ENCODE data around the gene TGFBR2. TPM values are rescaled to one million over a fixed set of nuclear protein-coding genes. Genes with fewer than 3 reads are reported as not detected.

Gene TGFBR2
- total RNA-seq, 1 experiment from 2014 or later: 103 TPM

DNA sequence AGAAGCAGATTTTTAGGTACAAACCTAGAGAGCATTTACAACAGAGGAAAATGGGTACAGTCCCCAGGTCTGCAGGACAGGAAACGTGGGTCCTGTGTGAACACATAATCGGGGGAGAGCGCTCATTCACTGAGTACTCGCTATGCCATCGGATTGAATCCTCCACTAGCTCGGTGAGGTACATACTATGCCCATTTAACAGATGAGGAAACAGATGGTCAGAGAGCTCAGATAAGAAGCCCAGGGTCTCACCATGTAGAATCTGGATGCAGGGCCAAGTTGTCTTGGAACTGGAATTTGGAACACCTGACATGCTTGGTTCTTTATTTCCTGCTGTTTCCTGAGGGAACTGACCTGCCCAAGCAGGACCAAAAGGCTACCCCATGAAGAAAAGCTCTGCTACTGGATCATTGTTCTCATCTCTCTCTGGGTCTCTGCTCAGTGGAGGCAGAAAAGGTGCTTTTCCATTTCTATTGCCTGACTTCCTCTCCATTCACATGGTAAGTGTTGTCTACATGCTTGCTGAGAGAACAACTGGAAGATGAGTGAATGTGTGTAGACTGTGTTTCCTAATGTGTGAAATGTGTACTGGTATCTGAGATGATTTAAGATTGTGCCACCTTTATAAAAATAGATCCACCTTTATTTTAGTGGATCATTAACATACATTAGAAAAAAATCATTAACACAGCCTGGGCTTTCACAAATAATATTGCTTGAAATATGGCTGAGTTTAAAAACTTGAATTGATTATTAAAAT is 89.1 kb downstream of the TGFBR2 start:
- no peak overlapping the region for H3K4me3 Mint-ChIP-seq (ENCODE audit: unreplicated experiment)
- ChIA-PET POLR2A (interaction anchor here (1.1 kb wide), 2 partner anchors 370 to 376 kb away, joined by 3 to 4 read pairs; no protein-coding TSS in a partner anchor), CTCF (interaction anchor here (0.6 to 4.6 kb wide), 12 partner anchors 11 to 784 kb away, joined by 3 to 48 read pairs (median 5); no protein-coding TSS in a partner anchor)
- no TSS peak for BruUV-seq (replicated peaks)
- DNase-seq (ENCODE audit: unreplicated experiment): no peak
- peaks cover 91% of the 10 kb centered on the region for H3K36me3 Mint-ChIP-seq (ENCODE audit: insufficient read depth, unreplicated experiment)
- H3K9me3 Mint-ChIP-seq (ENCODE audit: unreplicated experiment): no peaks in the 10 kb centered on the region
- no peak overlapping the region for H3K27ac Mint-ChIP-seq (ENCODE audit: low read depth, unreplicated experiment)
- TF ChIP-seq, protein P1, sequence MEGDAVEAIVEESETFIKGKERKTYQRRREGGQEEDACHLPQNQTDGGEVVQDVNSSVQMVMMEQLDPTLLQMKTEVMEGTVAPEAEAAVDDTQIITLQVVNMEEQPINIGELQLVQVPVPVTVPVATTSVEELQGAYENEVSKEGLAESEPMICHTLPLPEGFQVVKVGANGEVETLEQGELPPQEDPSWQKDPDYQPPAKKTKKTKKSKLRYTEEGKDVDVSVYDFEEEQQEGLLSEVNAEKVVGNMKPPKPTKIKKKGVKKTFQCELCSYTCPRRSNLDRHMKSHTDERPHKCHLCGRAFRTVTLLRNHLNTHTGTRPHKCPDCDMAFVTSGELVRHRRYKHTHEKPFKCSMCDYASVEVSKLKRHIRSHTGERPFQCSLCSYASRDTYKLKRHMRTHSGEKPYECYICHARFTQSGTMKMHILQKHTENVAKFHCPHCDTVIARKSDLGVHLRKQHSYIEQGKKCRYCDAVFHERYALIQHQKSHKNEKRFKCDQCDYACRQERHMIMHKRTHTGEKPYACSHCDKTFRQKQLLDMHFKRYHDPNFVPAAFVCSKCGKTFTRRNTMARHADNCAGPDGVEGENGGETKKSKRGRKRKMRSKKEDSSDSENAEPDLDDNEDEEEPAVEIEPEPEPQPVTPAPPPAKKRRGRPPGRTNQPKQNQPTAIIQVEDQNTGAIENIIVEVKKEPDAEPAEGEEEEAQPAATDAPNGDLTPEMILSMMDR (IDR thresholded peaks at IDR 0.05; ENCODE audit: unreplicated experiment): no peak
- H3K27me3 Mint-ChIP-seq (ENCODE audit: insufficient read depth, unreplicated experiment): no peaks in the 10 kb centered on the region
- intact Hi-C loops (cut with micrococcal nuclease): no loop called here
- peaks cover 11% of the 10 kb centered on the region for H3K4me1 Mint-ChIP-seq (ENCODE audit: insufficient read depth, unreplicated experiment)

DNA sequence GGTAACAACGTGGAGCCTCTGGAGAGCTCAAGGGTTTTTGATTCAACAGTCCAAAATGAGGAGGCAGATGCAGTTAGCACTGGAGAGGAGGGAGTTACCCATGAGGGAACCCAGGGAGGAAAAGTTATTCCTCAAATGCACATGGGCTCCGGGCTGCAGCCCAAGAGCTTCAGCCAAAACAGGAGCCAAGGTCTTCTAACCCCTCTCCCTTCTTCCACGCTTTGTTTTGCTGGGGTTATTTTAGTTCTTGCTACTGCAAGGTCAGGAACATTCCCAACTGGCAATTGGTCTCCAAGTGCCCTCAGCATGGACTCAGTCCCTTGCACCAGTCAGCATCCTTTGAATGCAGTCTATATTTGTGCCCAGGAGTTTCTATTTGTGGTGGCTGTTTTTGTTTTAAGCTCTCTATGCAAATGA is 90.0 kb downstream of the TGFBR2 start:
- H3K36me3 Mint-ChIP-seq (ENCODE audit: insufficient read depth, unreplicated experiment): peaks cover 91% of the 10 kb centered on the region
- POLR2A ChIA-PET: interaction anchor here (0.6 to 1.1 kb wide), 5 partner anchors 67 to 567 kb away, joined by 3 to 4 read pairs (median 3); no protein-coding TSS in a partner anchor
- intact Hi-C loops (cut with micrococcal nuclease): no loop called here

DNA sequence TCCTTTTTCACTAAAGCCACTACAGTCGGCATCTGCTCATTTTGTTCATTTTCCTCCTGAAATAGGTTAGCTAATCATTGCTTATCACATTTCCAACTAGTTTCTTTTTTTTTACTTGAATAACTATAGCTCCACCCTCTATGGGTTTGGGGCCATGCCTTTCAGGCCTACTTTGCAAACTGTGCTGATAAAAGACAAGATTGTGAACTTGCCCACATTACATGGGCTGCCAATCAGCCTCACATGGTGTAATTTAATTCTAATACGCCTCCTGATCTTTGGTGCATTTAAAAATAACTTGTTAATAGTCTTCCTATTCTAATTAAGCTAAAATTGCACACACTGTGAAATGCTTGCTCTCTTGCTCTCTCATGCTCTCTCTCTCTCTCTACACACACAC is 90.5 kb downstream of the TGFBR2 start:
- peaks cover 91% of the 10 kb centered on the region for H3K36me3 Mint-ChIP-seq (ENCODE audit: insufficient read depth, unreplicated experiment)

More for the DNA sequence above, 90.0 kb downstream of the TGFBR2 start:
- H3K27me3 Mint-ChIP-seq (ENCODE audit: insufficient read depth, unreplicated experiment): no peaks in the 10 kb centered on the region
- H3K9me3 Mint-ChIP-seq (ENCODE audit: unreplicated experiment): no peaks in the 10 kb centered on the region
- CTCF ChIA-PET: interaction anchor here (0.7 to 2.1 kb wide), 8 partner anchors 20 to 1061 kb away, joined by 3 to 10 read pairs (median 5); no protein-coding TSS in a partner anchor
- no peak overlapping the region for H3K4me3 Mint-ChIP-seq (ENCODE audit: unreplicated experiment)
- BruUV-seq (replicated peaks): no TSS peak
- TF ChIP-seq, protein P1 (IDR thresholded peaks at IDR 0.05; ENCODE audit: unreplicated experiment): no peak
- no peak overlapping the region for H3K27ac Mint-ChIP-seq (ENCODE audit: low read depth, unreplicated experiment)
- H3K4me1 Mint-ChIP-seq (ENCODE audit: insufficient read depth, unreplicated experiment): peaks cover 6% of the 10 kb centered on the region
- DNase-seq (ENCODE audit: unreplicated experiment): no peak

DNA sequence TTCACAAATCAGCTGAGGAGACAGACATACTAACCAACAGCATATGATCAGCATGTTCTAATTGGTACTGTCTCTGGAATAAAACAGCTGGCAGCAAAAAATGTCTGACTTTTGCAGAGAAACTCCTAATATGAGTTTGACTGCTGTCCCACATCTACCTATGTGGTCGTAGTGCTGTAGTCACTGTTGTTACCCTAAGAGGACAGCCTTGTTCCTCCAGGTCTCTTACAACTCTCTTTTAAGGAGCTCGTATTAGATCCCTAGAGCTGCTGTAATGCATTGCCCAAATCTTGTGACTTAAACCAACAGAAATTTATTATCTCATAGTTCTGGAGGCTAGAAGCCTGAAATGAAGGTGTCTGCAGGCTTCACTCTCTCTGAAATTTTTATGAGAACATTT is 92.1 kb downstream of the TGFBR2 start:
- no peak overlapping the region for H3K4me3 Mint-ChIP-seq (ENCODE audit: unreplicated experiment)
- intact Hi-C loops (cut with micrococcal nuclease): no loop called here
- DNase-seq (ENCODE audit: unreplicated experiment): no peak
- POLR2A ChIA-PET: no interaction called here
- no peaks in the 10 kb centered on the region for H3K9me3 Mint-ChIP-seq (ENCODE audit: unreplicated experiment)
- TF ChIP-seq, protein P1 (IDR thresholded peaks at IDR 0.05; ENCODE audit: unreplicated experiment): no peak
- no peaks in the 10 kb centered on the region for H3K27me3 Mint-ChIP-seq (ENCODE audit: insufficient read depth, unreplicated experiment)
- CTCF ChIA-PET: interaction anchor here (0.6 to 1.2 kb wide), 4 partner anchors 431 to 582 kb away, joined by 3 read pairs; no protein-coding TSS in a partner anchor
- no TSS peak for BruUV-seq (replicated peaks)
- no peaks in the 10 kb centered on the region for H3K4me1 Mint-ChIP-seq (ENCODE audit: insufficient read depth, unreplicated experiment)
- peaks cover 83% of the 10 kb centered on the region for H3K36me3 Mint-ChIP-seq (ENCODE audit: insufficient read depth, unreplicated experiment)
- H3K27ac Mint-ChIP-seq (ENCODE audit: low read depth, unreplicated experiment): no peak overlapping the region

More for the DNA sequence above, 90.5 kb downstream of the TGFBR2 start:
- no peak for DNase-seq (ENCODE audit: unreplicated experiment)
- H3K4me1 Mint-ChIP-seq (ENCODE audit: insufficient read depth, unreplicated experiment): peaks cover 6% of the 10 kb centered on the region
- H3K4me3 Mint-ChIP-seq (ENCODE audit: unreplicated experiment): no peak overlapping the region
- ChIA-PET CTCF (interaction anchor here (0.6 to 2.1 kb wide), 9 partner anchors 20 to 1061 kb away, joined by 3 to 10 read pairs (median 5); no protein-coding TSS in a partner anchor), POLR2A (interaction anchor here (0.6 to 1.2 kb wide), 5 partner anchors 25 to 567 kb away, joined by 3 to 4 read pairs (median 3); no protein-coding TSS in a partner anchor)
- intact Hi-C loops (cut with micrococcal nuclease): no loop called here
- no peaks in the 10 kb centered on the region for H3K27me3 Mint-ChIP-seq (ENCODE audit: insufficient read depth, unreplicated experiment)
- no peaks in the 10 kb centered on the region for H3K9me3 Mint-ChIP-seq (ENCODE audit: unreplicated experiment)
- peak overlapping the region; percentile 66 for H3K27ac Mint-ChIP-seq (ENCODE audit: low read depth, unreplicated experiment)
- TF ChIP-seq, protein P1 (IDR thresholded peaks at IDR 0.05; ENCODE audit: unreplicated experiment): no peak
- no TSS peak for BruUV-seq (replicated peaks)

Data from MCF 10A (cell line).